Calu3 (cell line): ENCODE data around the gene GDI1. TPM values are rescaled to one million over a fixed set of nuclear protein-coding genes. Genes with fewer than 3 reads are reported as not detected.

ENCODE experiments used
- BruUV-seq: library from RNA; stranded (reverse); fragments of 400-500 nt; replicated peaks from 2 replicates; lab custom pipeline; 2021; lab: Mats Ljungman, UMichigan
- CTCF ChIA-PET: fragments of 300-600 bp; sonication (Branson Sonifier 250); formaldehyde crosslinking; loops from one replicate; lab custom pipeline; 2022; ENCODE audit warnings: antibody characterized with exemption; lab: Charles Lee
- DNase-seq: peaks from one replicate; pipeline ENCODE4 v3.0.0; 2022
- H3K27ac Mint-ChIP-seq: one replicate; pipeline ENCODE4 v1.8.0; 2022; ENCODE audit warnings: mixed read lengths; ENCODE audit not compliant: unreplicated experiment
- H3K27me3 Mint-ChIP-seq: one replicate; pipeline ENCODE4 v1.8.0; 2022; ENCODE audit warnings: mixed read lengths; ENCODE audit not compliant: unreplicated experiment
- H3K36me3 Mint-ChIP-seq: one replicate; pipeline ENCODE4 v1.8.0; 2022; ENCODE audit warnings: mild to moderate bottlenecking, moderate library complexity, mixed read lengths; ENCODE audit not compliant: insufficient read depth, unreplicated experiment
- H3K4me1 Mint-ChIP-seq: one replicate; pipeline ENCODE4 v1.8.0; 2022; ENCODE audit warnings: mild to moderate bottlenecking, low read depth, mixed read lengths; ENCODE audit not compliant: unreplicated experiment
- H3K4me3 Mint-ChIP-seq: one replicate; pipeline ENCODE4 v1.8.0; 2022; ENCODE audit warnings: mild to moderate bottlenecking, low read depth, moderate library complexity, mixed read lengths; ENCODE audit not compliant: unreplicated experiment
- H3K9me3 Mint-ChIP-seq: one replicate; pipeline ENCODE4 v1.8.0; 2022; ENCODE audit warnings: low read depth, mixed read lengths; ENCODE audit not compliant: unreplicated experiment
- CTCF ChIP-seq: fragments of 200-600 bp; IDR thresholded peaks from one replicate; pipeline ENCODE4 v1.8.0; 2022; ENCODE audit warnings: antibody characterized with exemption; ENCODE audit not compliant: unreplicated experiment
- intact Hi-C: fragments of 100-400 bp; cut with micrococcal nuclease; formaldehyde crosslinking; loops from one replicate; pipeline ENCODE4 v1.10.0; 2022; ENCODE audit not compliant: unreplicated experiment
- total RNA-seq: library from RNA; stranded (reverse); gene quantifications from 2 replicates; pipeline ENCODE4 v1.2.3, GENCODE V29; 2022

GDI1 gene
- total RNA-seq, 1 experiment from 2014 or later = 118 TPM

GRCh38 chrX:154419688-154420401, 17.1 kb upstream of the GDI1 start:
- no peaks in the 10 kb centered on the region for H3K4me1 Mint-ChIP-seq
- intact Hi-C loops = no loop called here
- H3K4me3 Mint-ChIP-seq = no peak overlapping the region
- peaks cover 30% of the 10 kb centered on the region for H3K36me3 Mint-ChIP-seq
- CTCF ChIA-PET = no interaction called here
- BruUV-seq = no TSS peak
- TF ChIP-seq CTCF = no peak
- no peaks in the 10 kb centered on the region for H3K27me3 Mint-ChIP-seq
- H3K27ac Mint-ChIP-seq = no peak overlapping the region
- no peak for DNase-seq
- no peaks in the 10 kb centered on the region for H3K9me3 Mint-ChIP-seq

GRCh38 chrX:154420402-154420756, 16.6 kb upstream of the GDI1 start:
- BruUV-seq = no TSS peak
- intact Hi-C loops = no loop called here

GRCh38 chrX:154426916-154427770, 9.8 kb upstream of the GDI1 start:
- BruUV-seq = no TSS peak
- CTCF ChIA-PET = interaction anchor here (0.7 kb wide), 1 partner anchor 23 kb away, joined by 3 read pairs; no protein-coding TSS in a partner anchor
- Mint-ChIP-seq H3K36me3 (peaks cover 44% of the 10 kb centered on the region), H3K27me3 (no peaks in the 10 kb centered on the region), H3K9me3 (no peaks in the 10 kb centered on the region), H3K27ac (no peak overlapping the region), H3K4me3 (peak overlapping the region; percentile 79), H3K4me1 (peaks cover 24% of the 10 kb centered on the region)
- DNase-seq = no peak
- intact Hi-C loops = no loop called here
- TF ChIP-seq CTCF = no peak

More at GRCh38 chrX:154420402-154420756, 16.6 kb upstream of the GDI1 start:
- DNase-seq = no peak
- Mint-ChIP-seq H3K27ac (no peak overlapping the region), H3K27me3 (no peaks in the 10 kb centered on the region), H3K4me1 (no peaks in the 10 kb centered on the region), H3K9me3 (no peaks in the 10 kb centered on the region), H3K36me3 (peaks cover 30% of the 10 kb centered on the region), H3K4me3 (no peak overlapping the region)
- TF ChIP-seq CTCF = no peak
- CTCF ChIA-PET = no interaction called here

GRCh38 chrX:154428176-154429171, 8.5 kb upstream of the GDI1 start, which contains the start of gene ATP6AP1:
Gene ATP6AP1, plus strand, starts transcription at chrX:154428677. Its CDS starts 16 bp downstream, at chrX:154428693.
- intact Hi-C loops = no loop called here
- Mint-ChIP-seq H3K9me3 (no peaks in the 10 kb centered on the region), H3K4me3 (peak within 1 kb of the TSS; percentile 79), H3K4me1 (peaks cover 24% of the 10 kb centered on the region), H3K36me3 (peaks cover 42% of the 10 kb centered on the region), H3K27me3 (no peaks in the 10 kb centered on the region), H3K27ac (peak within 1 kb of the TSS; percentile 95)
- CTCF ChIA-PET = interaction anchor here (0.6 to 1.6 kb wide), 2 partner anchors 22 to 55 kb away, joined by 3 to 6 read pairs; no protein-coding TSS in a partner anchor
- no TSS peak for BruUV-seq
- DNase-seq = peak; percentile 94
- TF ChIP-seq CTCF = no peak
